Trophoblast cell (in vitro differentiated cells and primary cell): ENCODE data around the gene ANAPC5. TPM values are rescaled to one million over a fixed set of nuclear protein-coding genes. Genes with fewer than 3 reads are reported as not detected.

ENCODE experiments used
- DNase-seq, 2 donors: peaks; one replicate each; pipeline ENCODE4 v3.0.0-alpha.2; 2016
- H2AFZ ChIP-seq: 2 replicates; pipeline ENCODE4 v1.6.1; 2013; ENCODE audit warnings: low read length, moderate library complexity, mild to moderate bottlenecking; ENCODE audit not compliant: insufficient read depth, poor library complexity
- H2AK5ac ChIP-seq: 2 replicates; pipeline ENCODE4 v1.6.1; 2013; ENCODE audit warnings: mild to moderate bottlenecking, low read length
- H2BK120ac ChIP-seq: 2 replicates; pipeline ENCODE4 v1.6.1; 2013; ENCODE audit warnings: low read length, mild to moderate bottlenecking, moderate library complexity; ENCODE audit not compliant: insufficient read depth, poor library complexity
- H2BK12ac ChIP-seq: 2 replicates; pipeline ENCODE4 v1.6.1; 2013; ENCODE audit warnings: mild to moderate bottlenecking, low read length, moderate library complexity
- H2BK5ac ChIP-seq: 2 replicates; pipeline ENCODE4 v1.6.1; 2013; ENCODE audit warnings: low read length, low read depth, moderate library complexity, mild to moderate bottlenecking; ENCODE audit not compliant: poor library complexity
- H3K14ac ChIP-seq: 2 replicates; pipeline ENCODE4 v1.6.1; 2013; ENCODE audit warnings: mild to moderate bottlenecking, low read length
- H3K18ac ChIP-seq: 2 replicates; pipeline ENCODE4 v1.6.1; 2013; ENCODE audit warnings: mild to moderate bottlenecking, low read length
- H3K23ac ChIP-seq: 2 replicates; pipeline ENCODE4 v1.6.1; 2013; ENCODE audit warnings: low read length
- H3K27ac ChIP-seq: 2 replicates; pipeline ENCODE4 v1.5.1; 2013; ENCODE audit warnings: low read depth, mild to moderate bottlenecking, inconsistent platforms, low read length, moderate library complexity
- H3K27me3 ChIP-seq: 2 replicates; pipeline ENCODE4 v1.6.1; 2013; ENCODE audit warnings: inconsistent platforms, mild to moderate bottlenecking, low read length, moderate library complexity; ENCODE audit not compliant: insufficient read depth
- H3K36me3 ChIP-seq, 2 experiments: 1 replicate in 1 of 2; 2 replicates in 1 of 2; pipeline ENCODE4 v1.6.1; 2013; ENCODE audit warnings: low read length in 2 of 2, mild to moderate bottlenecking in 2 of 2, moderate library complexity in 1 of 2; ENCODE audit not compliant: insufficient read depth in 2 of 2, control insufficient read depth in 1 of 2
- H3K4ac ChIP-seq: 2 replicates; pipeline ENCODE4 v1.6.1; 2013; ENCODE audit warnings: low read depth, mild to moderate bottlenecking, low read length, moderate library complexity
- H3K4me1 ChIP-seq, 2 experiments: 1 replicate in 1 of 2; 2 replicates in 1 of 2; pipeline ENCODE4 v1.6.1; 2013; ENCODE audit warnings: low read length in 2 of 2, mild to moderate bottlenecking in 2 of 2, moderate library complexity in 1 of 2; ENCODE audit not compliant: insufficient read depth in 2 of 2, control insufficient read depth in 1 of 2
- H3K4me2 ChIP-seq: 2 replicates; pipeline ENCODE4 v1.6.1; 2013; ENCODE audit warnings: inconsistent platforms, mild to moderate bottlenecking, low read length, moderate library complexity
- H3K4me3 ChIP-seq: 2 replicates; pipeline ENCODE4 v1.5.1; 2013; ENCODE audit warnings: mild to moderate bottlenecking, low read depth, low read length, inconsistent platforms
- H3K79me1 ChIP-seq: one replicate; pipeline ENCODE4 v1.6.1; 2013; ENCODE audit warnings: low read length
- H3K79me2 ChIP-seq: 2 replicates; pipeline ENCODE4 v1.6.1; 2013; ENCODE audit warnings: low read length, mild to moderate bottlenecking; ENCODE audit not compliant: control insufficient read depth, insufficient read depth, poor library complexity
- H3K9ac ChIP-seq: 2 replicates; pipeline ENCODE4 v1.6.1; 2013; ENCODE audit warnings: mild to moderate bottlenecking, low read length
- H3K9me3 ChIP-seq: 2 replicates; pipeline ENCODE4 v1.6.1; 2013; ENCODE audit warnings: low read depth, mild to moderate bottlenecking, control low read depth, inconsistent platforms, low read length; ENCODE audit not compliant: insufficient read depth
- H4K12ac ChIP-seq: 2 replicates; pipeline ENCODE4 v1.6.1; 2013; ENCODE audit warnings: low read depth, mild to moderate bottlenecking, low read length, moderate library complexity
- H4K8ac ChIP-seq: 2 replicates; pipeline ENCODE4 v1.6.1; 2013; ENCODE audit warnings: low read depth, mild to moderate bottlenecking, low read length, moderate library complexity
- H4K91ac ChIP-seq: one replicate; pipeline ENCODE4 v1.6.1; 2013; ENCODE audit warnings: low read depth, mild to moderate bottlenecking, low read length, moderate library complexity
- WGBS: extraction: QIAGEN DNeasy Blood & Tissue Kit; methylation state at CpG from one replicate; pipeline ENCODE4 v1.1.7; 2013; ENCODE audit warnings: missing lambda C conversion rate; ENCODE audit not compliant: insufficient read length, insufficient coverage; ENCODE audit errors: extremely low coverage; 5-methylcytosine and 5-hydroxymethylcytosine counted together
- polyA plus RNA-seq: library from polyadenylated mRNA; stranded (reverse); fragments of 200-250 nt; gene quantifications from 2 replicates; pipeline ENCODE4 v1.2.3, GENCODE V29; 2013

The ANAPC5 gene, protein sequence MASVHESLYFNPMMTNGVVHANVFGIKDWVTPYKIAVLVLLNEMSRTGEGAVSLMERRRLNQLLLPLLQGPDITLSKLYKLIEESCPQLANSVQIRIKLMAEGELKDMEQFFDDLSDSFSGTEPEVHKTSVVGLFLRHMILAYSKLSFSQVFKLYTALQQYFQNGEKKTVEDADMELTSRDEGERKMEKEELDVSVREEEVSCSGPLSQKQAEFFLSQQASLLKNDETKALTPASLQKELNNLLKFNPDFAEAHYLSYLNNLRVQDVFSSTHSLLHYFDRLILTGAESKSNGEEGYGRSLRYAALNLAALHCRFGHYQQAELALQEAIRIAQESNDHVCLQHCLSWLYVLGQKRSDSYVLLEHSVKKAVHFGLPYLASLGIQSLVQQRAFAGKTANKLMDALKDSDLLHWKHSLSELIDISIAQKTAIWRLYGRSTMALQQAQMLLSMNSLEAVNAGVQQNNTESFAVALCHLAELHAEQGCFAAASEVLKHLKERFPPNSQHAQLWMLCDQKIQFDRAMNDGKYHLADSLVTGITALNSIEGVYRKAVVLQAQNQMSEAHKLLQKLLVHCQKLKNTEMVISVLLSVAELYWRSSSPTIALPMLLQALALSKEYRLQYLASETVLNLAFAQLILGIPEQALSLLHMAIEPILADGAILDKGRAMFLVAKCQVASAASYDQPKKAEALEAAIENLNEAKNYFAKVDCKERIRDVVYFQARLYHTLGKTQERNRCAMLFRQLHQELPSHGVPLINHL
- 95.9 and 99.5 TPM in 2 replicates for polyA plus RNA-seq

DNA sequence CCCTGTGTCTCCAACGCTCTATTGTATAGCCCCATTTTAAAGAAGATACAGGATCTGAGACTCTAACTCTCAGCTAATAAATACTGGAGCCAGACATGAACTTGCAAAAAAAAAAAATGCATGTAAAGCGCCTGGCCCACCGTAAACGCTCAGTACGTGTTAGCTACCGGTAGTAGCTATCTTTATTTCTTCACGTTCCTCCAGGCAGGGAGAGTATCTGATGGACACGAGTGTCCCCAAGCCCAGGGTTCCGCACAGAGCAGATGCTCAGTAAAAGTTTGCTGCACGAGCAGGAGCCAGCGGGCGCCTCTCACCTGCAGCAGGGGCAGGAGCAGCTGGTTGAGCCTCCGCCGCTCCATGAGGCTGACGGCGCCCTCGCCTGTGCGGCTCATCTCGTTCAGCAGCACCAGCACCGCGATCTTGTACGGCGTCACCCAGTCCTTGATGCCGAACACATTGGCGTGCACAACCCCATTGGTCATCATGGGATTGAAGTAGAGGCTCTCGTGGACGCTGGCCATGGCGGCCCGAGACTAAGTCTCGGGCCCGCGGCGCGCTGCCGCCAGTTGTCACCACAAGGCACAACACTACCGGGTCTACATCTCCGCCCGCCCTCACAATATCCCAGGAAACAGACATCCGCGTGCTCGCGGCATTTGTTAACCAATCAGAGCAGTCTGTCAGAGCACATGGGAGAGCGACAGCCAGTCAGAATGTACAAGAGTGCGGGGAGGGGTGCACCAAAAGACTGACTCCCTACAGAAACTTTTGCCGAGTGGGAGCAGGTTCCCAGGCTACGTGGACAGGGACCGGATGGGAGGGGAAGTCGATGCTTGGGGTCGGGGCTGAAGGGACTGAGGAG is at the start of gene ANAPC5:
TSS of gene ANAPC5 (minus strand) at position 592 of the 862 bp plus-strand sequence. CDS start at position 521, 71 bp downstream.
- H3K36me3 ChIP-seq: peaks cover 3% of the 10 kb centered on the region in 2 experiments
- H3K4me2 ChIP-seq: peak within 1 kb of the TSS; percentile 96
- no CpG with 5 or more reads among the region's 49 CpGs for WGBS
- no peaks in the 10 kb centered on the region for H3K9me3 ChIP-seq
- peaks cover 4% of the 10 kb centered on the region for H3K79me1 ChIP-seq
- peak within 1 kb of the TSS; percentile 76 for H2AFZ ChIP-seq
- H3K4ac ChIP-seq: peak within 1 kb of the TSS; percentile 90
- H3K27me3 ChIP-seq: no peaks in the 10 kb centered on the region
- no peak within 1 kb of the TSS for H2BK5ac ChIP-seq
- H2BK120ac ChIP-seq: peak within 1 kb of the TSS; percentile 82
- H2AK5ac ChIP-seq: no peak within 1 kb of the TSS
- DNase-seq: peak; percentile 97 to 99
- H3K18ac ChIP-seq: peak within 1 kb of the TSS; percentile 64
- peak within 1 kb of the TSS; percentile 48 for H3K27ac ChIP-seq
- no peak within 1 kb of the TSS for H2BK12ac ChIP-seq
- peak within 1 kb of the TSS; percentile 88 for H4K8ac ChIP-seq
- peak within 1 kb of the TSS; percentile 67 for H4K12ac ChIP-seq
- H3K79me2 ChIP-seq: peaks cover 10% of the 10 kb centered on the region
- peak within 1 kb of the TSS; percentile 95 for H3K4me3 ChIP-seq
- H4K91ac ChIP-seq: peak within 1 kb of the TSS; percentile 74
- no peak within 1 kb of the TSS for H3K23ac ChIP-seq
- peak within 1 kb of the TSS; percentile 95 for H3K9ac ChIP-seq
- peaks cover 3 to 5% of the 10 kb centered on the region in 2 experiments for H3K4me1 ChIP-seq
- H3K14ac ChIP-seq: peak within 1 kb of the TSS; percentile 64

DNA sequence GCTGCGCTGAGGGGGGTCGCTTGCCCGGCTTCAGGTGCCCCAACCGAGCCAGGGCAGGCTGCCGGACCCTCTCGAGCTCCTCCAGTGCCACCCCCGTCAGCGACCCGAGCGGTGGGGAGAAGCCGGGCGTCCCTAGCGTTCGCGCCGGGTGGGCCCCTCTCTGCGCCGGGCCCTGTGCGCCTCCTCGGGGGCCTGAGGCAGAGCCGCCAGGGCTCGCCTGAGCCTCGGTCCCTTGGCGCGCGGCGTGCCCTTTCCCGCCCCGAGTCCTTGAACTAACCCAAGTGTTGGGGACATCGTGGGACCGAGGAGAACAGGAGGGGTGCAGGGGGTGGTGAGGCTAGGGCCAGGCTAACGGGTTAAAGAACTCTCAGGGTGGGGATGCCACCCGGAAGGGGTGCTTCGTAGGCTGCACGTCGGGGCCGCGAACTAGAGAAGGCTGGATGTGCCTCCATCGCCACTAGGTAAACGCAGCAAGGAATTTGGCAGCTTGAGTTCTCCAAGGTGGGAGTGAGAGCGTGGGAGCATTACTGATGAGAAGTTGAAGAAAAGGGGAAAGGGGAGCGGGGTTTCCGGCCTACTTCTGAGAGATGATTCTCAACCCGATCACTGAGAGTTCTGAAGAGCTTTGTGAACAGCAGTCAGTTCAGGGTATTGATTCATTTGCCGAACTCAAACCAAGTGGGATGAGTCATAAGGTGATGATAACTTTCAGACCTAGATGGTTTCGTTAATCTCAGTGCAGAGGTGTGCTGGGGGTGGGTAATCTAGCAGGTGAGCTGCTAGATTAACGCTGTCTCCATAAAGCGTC is 48.3 kb upstream of the ANAPC5 start:
- no peaks in the 10 kb centered on the region for H3K27me3 ChIP-seq
- H2BK120ac ChIP-seq: peak overlapping the region; percentile 74
- peak in 1 of 2 donors; percentile 56 for DNase-seq
- peaks cover 11% of the 10 kb centered on the region for H3K79me1 ChIP-seq
- H3K9me3 ChIP-seq: no peaks in the 10 kb centered on the region
- peak overlapping the region; percentile 63 for H2AFZ ChIP-seq
- H3K27ac ChIP-seq: peak overlapping the region; percentile 67
- H3K14ac ChIP-seq: peak overlapping the region; percentile 88
- peak overlapping the region; percentile 78 for H4K8ac ChIP-seq
- H3K4ac ChIP-seq: peak overlapping the region; percentile 73
- peak overlapping the region; percentile 67 for H2BK5ac ChIP-seq
- H3K79me2 ChIP-seq: peaks cover 9% of the 10 kb centered on the region
- peak overlapping the region; percentile 66 for H2AK5ac ChIP-seq
- H3K36me3 ChIP-seq: peaks cover 0 to 5% of the 10 kb centered on the region in 2 experiments
- peak overlapping the region; percentile 44 for H3K18ac ChIP-seq
- peak overlapping the region; percentile 91 for H3K4me3 ChIP-seq
- no CpG with 5 or more reads among the region's 48 CpGs for WGBS
- H3K4me2 ChIP-seq: peak overlapping the region; percentile 90
- H3K4me1 ChIP-seq: no peaks in the 10 kb centered on the region
- peak overlapping the region; percentile 71 for H4K91ac ChIP-seq
- H2BK12ac ChIP-seq: no peak overlapping the region
- H4K12ac ChIP-seq: peak overlapping the region; percentile 73
- H3K23ac ChIP-seq: no peak overlapping the region
- peak overlapping the region; percentile 72 for H3K9ac ChIP-seq

DNA sequence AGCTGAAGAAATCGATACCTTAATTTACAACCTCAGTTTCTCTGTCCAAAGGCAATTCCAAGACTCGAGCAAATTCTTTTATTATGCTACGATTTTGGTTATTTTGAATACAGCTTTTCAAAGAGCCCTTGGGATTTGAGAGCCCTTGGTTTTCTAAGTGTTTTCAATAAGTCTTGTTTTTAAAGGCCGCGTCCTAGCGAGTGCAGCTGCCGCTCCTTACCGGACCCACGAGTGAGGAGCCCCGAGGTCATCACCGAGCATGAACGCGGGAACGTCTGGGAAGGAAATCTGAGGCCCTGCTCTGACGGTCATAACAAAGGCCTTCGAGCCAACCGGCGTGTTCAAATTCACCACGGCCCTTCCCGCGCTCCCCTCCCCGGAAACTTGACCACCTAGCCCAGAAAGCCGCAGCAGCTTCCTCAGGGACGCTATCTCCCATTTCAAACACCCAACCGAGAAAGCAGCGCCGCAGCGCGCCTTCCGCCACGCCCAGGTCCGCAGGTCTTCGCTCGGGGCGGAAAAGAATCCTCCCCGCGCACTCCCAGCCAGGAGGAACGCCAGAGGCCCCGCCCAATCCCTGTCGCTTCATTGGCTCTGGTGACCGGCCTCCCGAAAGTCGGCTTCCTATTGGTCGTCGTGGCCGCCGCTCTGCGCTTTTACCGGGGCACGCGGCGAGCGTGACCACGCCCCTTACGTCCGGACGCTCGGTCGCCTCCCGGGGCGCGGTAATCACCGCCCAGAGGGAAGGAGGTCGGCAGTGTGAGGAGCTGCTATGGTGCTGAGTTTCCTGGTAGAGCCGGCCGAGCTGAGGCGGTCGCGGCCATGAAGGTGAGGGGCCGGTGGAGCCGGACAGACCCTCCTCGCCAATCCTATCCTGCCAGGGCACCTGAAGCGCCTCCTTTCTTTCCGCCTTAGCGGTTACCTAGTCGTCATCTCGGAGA is 47.5 kb upstream of the ANAPC5 start, which contains the start of gene RNF34:
TSS of gene RNF34 (plus strand) at position 728 of the 941 bp plus-strand sequence. CDS start at position 823, 95 bp downstream.
- H2AFZ ChIP-seq: peak within 1 kb of the TSS; percentile 78
- H3K4me2 ChIP-seq: peak within 1 kb of the TSS; percentile 90
- H2AK5ac ChIP-seq: peak within 1 kb of the TSS; percentile 66
- peak within 1 kb of the TSS; percentile 72 for H4K91ac ChIP-seq
- peaks cover 9% of the 10 kb centered on the region for H3K79me2 ChIP-seq
- H3K18ac ChIP-seq: peak within 1 kb of the TSS; percentile 44
- WGBS: no CpG with 5 or more reads among the region's 77 CpGs
- peaks cover 11% of the 10 kb centered on the region for H3K79me1 ChIP-seq
- peak within 1 kb of the TSS; percentile 73 for H3K4ac ChIP-seq
- H3K27me3 ChIP-seq: no peaks in the 10 kb centered on the region
- peak within 1 kb of the TSS; percentile 91 for H3K4me3 ChIP-seq
- peak within 1 kb of the TSS; percentile 67 for H2BK5ac ChIP-seq
- peak within 1 kb of the TSS; percentile 82 for H4K12ac ChIP-seq
- no peaks in the 10 kb centered on the region for H3K36me3 ChIP-seq
- H3K14ac ChIP-seq: peak within 1 kb of the TSS; percentile 93
- H3K27ac ChIP-seq: peak within 1 kb of the TSS; percentile 80
- H2BK120ac ChIP-seq: peak within 1 kb of the TSS; percentile 75
- no peak within 1 kb of the TSS for H2BK12ac ChIP-seq
- no peaks in the 10 kb centered on the region for H3K4me1 ChIP-seq
- no peak within 1 kb of the TSS for H3K23ac ChIP-seq
- H3K9me3 ChIP-seq: no peaks in the 10 kb centered on the region
- DNase-seq: peak; percentile 99
- peak within 1 kb of the TSS; percentile 72 for H3K9ac ChIP-seq
- H4K8ac ChIP-seq: peak within 1 kb of the TSS; percentile 80
